ENCODE data around the gene RELB.

DNA sequence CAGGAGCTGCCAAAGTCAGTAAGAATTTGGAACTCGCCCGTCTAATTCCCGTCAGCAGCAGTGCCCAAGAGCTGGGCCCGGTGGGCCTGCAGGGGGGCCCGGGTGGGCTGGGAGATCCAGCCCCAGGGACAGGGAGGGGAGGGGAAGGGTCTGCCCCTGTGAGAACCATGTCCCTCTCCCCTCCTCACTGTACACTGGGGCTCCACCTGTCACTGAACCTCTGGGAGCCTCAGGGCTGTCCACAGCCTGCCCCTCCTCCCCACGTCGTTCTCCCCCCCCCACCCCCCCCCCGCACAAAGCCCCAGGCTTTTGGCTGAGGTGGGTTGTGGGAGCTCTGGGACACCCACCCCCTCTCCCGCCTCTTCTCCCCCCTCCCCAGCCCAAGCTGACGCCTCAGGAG, 66.8 kb downstream of the RELB start:
- TF ChIP-seq, protein P1, sequence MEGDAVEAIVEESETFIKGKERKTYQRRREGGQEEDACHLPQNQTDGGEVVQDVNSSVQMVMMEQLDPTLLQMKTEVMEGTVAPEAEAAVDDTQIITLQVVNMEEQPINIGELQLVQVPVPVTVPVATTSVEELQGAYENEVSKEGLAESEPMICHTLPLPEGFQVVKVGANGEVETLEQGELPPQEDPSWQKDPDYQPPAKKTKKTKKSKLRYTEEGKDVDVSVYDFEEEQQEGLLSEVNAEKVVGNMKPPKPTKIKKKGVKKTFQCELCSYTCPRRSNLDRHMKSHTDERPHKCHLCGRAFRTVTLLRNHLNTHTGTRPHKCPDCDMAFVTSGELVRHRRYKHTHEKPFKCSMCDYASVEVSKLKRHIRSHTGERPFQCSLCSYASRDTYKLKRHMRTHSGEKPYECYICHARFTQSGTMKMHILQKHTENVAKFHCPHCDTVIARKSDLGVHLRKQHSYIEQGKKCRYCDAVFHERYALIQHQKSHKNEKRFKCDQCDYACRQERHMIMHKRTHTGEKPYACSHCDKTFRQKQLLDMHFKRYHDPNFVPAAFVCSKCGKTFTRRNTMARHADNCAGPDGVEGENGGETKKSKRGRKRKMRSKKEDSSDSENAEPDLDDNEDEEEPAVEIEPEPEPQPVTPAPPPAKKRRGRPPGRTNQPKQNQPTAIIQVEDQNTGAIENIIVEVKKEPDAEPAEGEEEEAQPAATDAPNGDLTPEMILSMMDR (conservative IDR thresholded peaks at IDR 0.05 in 1 of 2, IDR thresholded peaks at IDR 0.05 in 1 of 2; ENCODE audit: low read depth in 1 of 2, low read length in 2 of 2), result no peak
- TF ChIP-seq EZH2 (IDR thresholded peaks at IDR 0.05; ENCODE audit: low read length, missing control alignments), result no peak
